Measurements from ENCODE around the gene MAU2. TPM values are rescaled to one million over a fixed set of nuclear protein-coding genes. Genes with fewer than 3 reads are reported as not detected.

The MAU2 gene
- total RNA-seq, 1 experiment from 2014 or later: 48.4 TPM

- no peak overlapping the region for H2AFZ ChIP-seq (ENCODE audit: low read length)
- H3K9ac ChIP-seq (ENCODE audit: extremely low read depth, insufficient read length, low read length): no peak overlapping the region
- no peak for TF ChIP-seq CTCF (conservative IDR thresholded peaks at IDR 0.05)
- Mint-ChIP-seq H3K27me3 (ENCODE audit: low read depth) (no peaks in the 10 kb centered on the region), H3K4me3 (no peak overlapping the region), H3K27ac (no peak overlapping the region), H3K36me3 (ENCODE audit: insufficient read depth in 1 of 3, low read depth in 3 of 3) (peaks cover 43 to 77% (median 69%) of the 10 kb centered on the region in 3 experiments; a peak in 6 of 7 replicates), H3K4me1 (no peaks in the 10 kb centered on the region), H3K9me3 (no peaks in the 10 kb centered on the region; a peak in 1 of 5 replicates)
- H3T11ph ChIP-seq (ENCODE audit: low read length): no peak overlapping the region
- no peak overlapping the region for H2BK5ac ChIP-seq (ENCODE audit: insufficient read length, low read length)
- no peak overlapping the region for H2AK5ac ChIP-seq (ENCODE audit: insufficient read length, low read length)
- H4K20me1 ChIP-seq (ENCODE audit: control insufficient read depth, insufficient read depth, insufficient read length): no peaks in the 10 kb centered on the region
- no CpG with 5 or more reads among the region's 5 CpGs for WGBS (ENCODE audit: extremely low coverage, insufficient read length, low lambda C conversion rate)
- no peak for DNase-seq
- no peak overlapping the region for H2BK20ac ChIP-seq (ENCODE audit: low read depth, low read length, poor library complexity, severe bottlenecking)
- no peak overlapping the region for H3K23ac ChIP-seq (ENCODE audit: insufficient read length, low read depth, low read length)
- H3K4me2 ChIP-seq (ENCODE audit: insufficient read depth, insufficient read length, low read length): no peak overlapping the region
- H3K79me2 ChIP-seq (ENCODE audit: insufficient read depth, low read length): no peaks in the 10 kb centered on the region
- no peak overlapping the region for H4K5ac ChIP-seq (ENCODE audit: insufficient read length, low read depth, low read length)
- H3K4me1 ChIP-seq (ENCODE audit: insufficient read depth, low read length): no peaks in the 10 kb centered on the region
- no peaks in the 10 kb centered on the region for H3K79me1 ChIP-seq (ENCODE audit: insufficient read depth, low read depth, low read length, poor library complexity, severe bottlenecking)
- no peak overlapping the region for H3K27ac ChIP-seq (ENCODE audit: insufficient read length, low read depth, low read length)
- no peak overlapping the region for H3K56ac ChIP-seq (ENCODE audit: insufficient read length, low read depth, low read length)
- no peak overlapping the region for H2BK120ac ChIP-seq (ENCODE audit: low read depth, low read length, poor library complexity, severe bottlenecking)
- H2BK15ac ChIP-seq (ENCODE audit: low read depth, low read length): no peak overlapping the region
- H4K8ac ChIP-seq (replicated peaks; ENCODE audit: insufficient read length, low read depth, low read length): no peak overlapping the region
- H3K27me3 ChIP-seq (ENCODE audit: insufficient read depth, low read length): no peaks in the 10 kb centered on the region
- no peak overlapping the region for H3K18ac ChIP-seq (ENCODE audit: insufficient read length, low read depth, low read length)
- no peak overlapping the region for H3K4ac ChIP-seq (ENCODE audit: low read depth, low read length)
- no peaks in the 10 kb centered on the region for H3K9me3 ChIP-seq (ENCODE audit: control insufficient read depth, low read depth, low read length)
- no peak overlapping the region for H3K14ac ChIP-seq (ENCODE audit: insufficient read depth, low read length)
- no peaks in the 10 kb centered on the region for H3K23me2 ChIP-seq (ENCODE audit: insufficient read length, low read depth, low read length, poor library complexity, severe bottlenecking)
- no peak overlapping the region for H4K91ac ChIP-seq (ENCODE audit: insufficient read length, low read depth, low read length)
- no peak overlapping the region for H2BK12ac ChIP-seq (ENCODE audit: insufficient read length, low read depth, low read length)
Measured at GRCh38 chr19:19292607-19293006, 28.0 kb upstream of the MAU2 start.

Data from H9 (cell line).